GM18508 (cell line): Measurements from ENCODE around the gene GID4.

Experiments
- ATAC-seq: cut with Tn5 transposase; IDR thresholded peaks from one replicate; pipeline ENCODE4 v1.9.1; 2021; ENCODE audit warnings: moderate number of reproducible peaks; ENCODE audit not compliant: insufficient read depth, unreplicated experiment

The GID4 gene

GRCh38 chr17:18093616-18094408, 54.6 kb downstream of the GID4 start:
- no peak for ATAC-seq

- ATAC-seq: no peak
Observed at GRCh38 chr17:18094409-18094807, 55.2 kb downstream of the GID4 start.

DNA sequence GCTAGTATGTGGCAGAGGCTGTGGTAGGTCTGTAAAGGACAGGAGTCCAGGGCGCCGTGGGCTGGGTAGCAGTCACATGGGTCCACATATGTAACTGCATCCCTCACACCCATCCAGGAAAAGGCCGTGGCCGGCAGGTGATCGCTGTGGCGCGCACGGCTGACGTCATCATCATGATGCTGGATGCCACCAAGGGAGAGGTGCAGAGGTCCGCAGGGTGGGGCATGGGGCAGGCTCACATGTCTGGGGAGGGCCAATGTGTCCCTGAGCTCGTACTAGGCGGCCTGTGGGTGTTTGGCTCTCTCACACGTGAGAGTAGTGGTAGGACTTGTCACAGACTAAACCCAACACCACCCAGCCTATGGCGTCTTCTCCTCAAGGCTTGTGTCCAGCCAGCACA, 60.3 kb downstream of the GID4 start:
- no peak for ATAC-seq

GRCh38 chr17:18100616-18101015, 61.4 kb downstream of the GID4 start:
- ATAC-seq: no peak

DNA sequence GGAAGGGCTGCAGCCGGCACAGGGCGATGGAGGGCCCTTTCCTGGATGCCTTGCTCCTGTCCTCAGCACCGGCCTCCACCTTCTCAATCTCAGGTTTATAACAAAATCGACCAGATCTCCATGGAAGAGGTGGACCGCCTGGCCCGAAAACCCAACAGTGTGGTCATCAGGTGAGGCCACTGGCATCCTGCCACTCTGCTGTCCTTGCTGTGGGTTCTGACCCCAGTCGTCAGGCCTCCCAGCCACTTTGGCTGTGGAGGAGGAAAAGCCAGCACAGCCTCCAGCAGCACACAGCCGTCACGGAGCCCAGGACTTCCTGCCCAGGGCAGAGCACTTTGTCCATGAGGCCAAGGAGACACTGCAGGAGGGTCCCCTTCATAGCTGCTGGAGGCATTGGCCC, 62.6 kb downstream of the GID4 start:
- ATAC-seq: no peak

- ATAC-seq: no peak
Observed at GRCh38 chr17:18102640-18103039, 63.4 kb downstream of the GID4 start.

DNA sequence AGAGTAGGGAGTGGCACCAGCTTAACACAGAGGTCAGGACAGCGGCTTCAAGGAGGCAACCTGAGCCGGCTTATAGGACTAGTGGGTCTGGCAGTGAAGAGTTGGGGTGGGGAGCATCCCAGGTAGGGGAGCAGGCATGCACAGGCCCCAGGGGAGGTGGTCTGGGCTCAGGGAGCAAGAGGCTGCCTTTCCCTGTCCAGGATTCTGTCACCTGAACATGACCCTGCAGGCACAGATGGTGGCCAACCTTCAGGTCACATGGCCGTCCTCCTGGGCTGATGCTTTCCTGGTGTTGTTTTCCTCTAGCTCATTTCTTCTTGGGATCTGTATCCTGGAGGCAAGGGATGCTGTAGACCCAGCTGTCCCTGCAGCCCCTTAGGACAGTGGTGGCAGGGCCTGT, 65.8 kb downstream of the GID4 start:
- ATAC-seq: no peak

DNA sequence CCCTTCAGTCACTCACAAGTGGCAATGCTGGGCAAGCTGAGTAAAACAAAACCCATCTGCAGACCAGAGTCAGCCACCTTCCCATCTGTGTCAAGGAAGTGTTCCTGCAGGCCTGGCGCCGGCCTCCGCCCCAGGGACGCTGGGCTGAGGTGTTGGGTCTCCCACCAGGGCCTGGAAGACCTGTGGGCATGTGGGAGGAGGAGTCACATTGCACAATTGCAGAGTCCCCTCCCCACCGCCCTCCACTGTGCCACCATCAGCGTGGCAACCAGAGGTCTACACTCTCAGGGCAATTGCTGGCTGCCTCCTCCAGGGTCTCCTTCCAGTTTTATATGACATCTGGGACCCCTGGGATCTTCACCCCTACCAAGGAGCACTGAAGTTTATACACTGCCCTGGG, 66.4 kb downstream of the GID4 start:
- no peak for ATAC-seq

- no peak for ATAC-seq
Observed at GRCh38 chr17:18106211-18106610, 67.0 kb downstream of the GID4 start.

DNA sequence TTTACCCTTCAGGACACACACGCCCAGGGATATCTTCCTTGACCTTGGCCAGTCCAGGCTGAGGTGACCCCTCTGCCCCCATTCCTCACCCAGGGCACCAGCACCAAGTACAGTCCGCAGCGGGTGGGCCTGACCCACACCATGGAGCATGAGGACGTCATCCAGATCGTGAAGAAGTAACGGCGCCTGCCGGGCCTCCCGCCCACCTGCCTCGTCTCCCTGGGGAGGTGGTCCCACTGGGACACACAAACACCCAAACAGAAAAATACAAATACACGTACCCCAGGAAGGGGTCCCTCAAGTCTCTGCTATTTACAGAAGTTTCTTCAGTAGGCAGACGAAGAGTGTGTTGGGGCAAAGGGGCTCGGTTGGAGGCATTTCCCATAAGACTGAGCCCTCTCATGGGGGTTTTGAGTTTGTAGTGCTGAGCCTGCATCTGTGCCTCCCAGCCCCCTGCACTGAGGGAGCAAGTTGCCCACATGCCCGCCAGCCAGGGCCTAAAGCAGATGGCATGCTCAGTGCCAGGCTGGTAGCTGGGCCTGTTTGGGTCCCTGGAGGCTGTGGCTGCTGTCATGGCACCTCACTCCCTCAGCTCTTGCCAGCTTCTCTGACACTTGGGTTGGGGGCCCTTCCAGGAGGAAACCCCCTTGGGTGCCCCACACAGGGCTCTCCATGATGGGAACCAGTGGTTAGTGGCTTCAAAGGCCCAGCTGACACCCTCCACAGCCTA, 68.0 kb downstream of the GID4 start:
- no peak for ATAC-seq

GRCh38 chr17:18107971-18108370, 68.8 kb downstream of the GID4 start:
- no peak for ATAC-seq

GRCh38 chr17:18108401-18109312, 69.4 kb downstream of the GID4 start, which contains the start of gene MYO15A:
TSS of gene MYO15A (plus strand) at chr17:18108756. CDS start at chr17:18118801, 10,045 bp downstream.
- ATAC-seq: no peak

DNA sequence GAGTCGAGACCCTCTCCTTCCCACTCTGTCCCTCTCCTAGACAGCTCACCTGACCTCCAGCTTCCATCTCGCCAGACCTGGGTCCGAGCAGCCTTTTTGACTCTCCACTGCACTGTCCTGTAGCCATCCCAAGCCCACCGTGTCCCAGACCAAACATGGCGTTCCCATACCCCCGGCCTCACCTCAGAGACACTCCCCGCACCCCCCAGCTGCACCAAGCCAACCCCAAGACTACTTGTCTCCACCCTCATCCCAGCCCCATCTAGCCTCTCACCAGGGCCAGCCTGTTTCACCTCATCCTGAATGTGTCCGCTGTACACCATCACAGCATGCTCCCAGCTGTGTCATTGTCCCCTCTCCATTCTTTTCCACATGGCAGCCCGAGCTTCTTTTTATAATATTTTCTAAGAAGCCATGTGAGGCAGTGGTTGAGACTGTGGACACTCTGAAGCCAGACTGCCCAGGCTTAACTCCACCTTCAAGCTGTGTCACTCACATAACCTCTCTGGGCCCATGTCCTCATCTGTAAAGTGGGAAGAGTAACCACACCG, 70.8 kb downstream of the GID4 start:
- no peak for ATAC-seq

DNA sequence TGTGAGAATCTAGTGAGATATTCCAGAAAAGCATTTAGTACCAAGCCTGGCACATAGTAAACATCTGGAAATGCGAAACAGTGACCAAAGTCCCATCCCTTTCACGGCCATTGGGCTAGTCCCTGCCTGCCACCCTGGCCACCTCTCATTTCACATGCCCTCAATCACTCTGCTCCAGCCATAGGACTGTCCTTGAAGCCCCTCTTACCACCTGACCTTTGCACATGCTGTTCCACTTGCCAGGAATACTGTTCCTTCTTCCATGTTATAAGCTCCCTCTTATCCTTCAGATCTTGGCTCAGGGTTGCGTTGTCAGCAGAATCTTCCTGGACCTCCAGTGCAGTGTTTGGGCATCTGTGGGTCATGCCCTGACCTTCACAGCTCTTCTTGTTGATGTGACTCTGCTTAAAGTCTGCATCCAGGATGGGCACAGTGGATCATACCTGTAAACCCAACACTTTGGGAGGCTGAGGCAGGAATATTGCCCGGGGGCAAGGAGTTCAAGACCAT, 71.5 kb downstream of the GID4 start:
- no peak for ATAC-seq

DNA sequence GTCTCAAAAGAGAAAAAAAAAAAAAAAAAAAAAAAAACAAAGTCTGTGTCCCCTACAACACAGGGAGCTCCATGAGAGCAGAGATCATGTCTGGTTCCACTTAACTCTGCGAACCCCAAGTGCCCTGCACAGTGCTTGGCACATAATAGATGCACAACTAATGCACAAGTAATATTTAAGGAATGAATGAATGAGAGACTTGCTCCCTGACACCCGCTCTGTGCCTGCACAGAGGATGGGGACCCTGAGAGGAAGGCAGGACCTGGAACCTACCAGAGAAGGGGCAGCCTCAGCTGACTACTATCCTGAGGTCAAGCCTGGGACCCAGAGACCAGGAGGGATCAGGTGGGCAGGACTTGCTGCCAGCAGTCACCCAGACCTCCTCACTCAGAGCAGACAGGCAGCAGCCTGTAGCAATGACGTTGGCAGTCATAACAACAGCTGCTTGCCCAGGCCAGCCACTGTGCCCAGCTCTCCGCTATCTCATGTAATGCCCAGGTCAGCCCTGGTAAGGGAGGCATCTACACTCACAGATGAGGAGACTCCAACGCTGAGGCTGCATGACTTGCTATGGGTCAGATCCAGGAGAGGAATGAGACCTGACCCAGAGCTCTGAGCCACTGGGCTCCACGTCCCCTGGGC, 72.2 kb downstream of the GID4 start:
- no peak for ATAC-seq

DNA sequence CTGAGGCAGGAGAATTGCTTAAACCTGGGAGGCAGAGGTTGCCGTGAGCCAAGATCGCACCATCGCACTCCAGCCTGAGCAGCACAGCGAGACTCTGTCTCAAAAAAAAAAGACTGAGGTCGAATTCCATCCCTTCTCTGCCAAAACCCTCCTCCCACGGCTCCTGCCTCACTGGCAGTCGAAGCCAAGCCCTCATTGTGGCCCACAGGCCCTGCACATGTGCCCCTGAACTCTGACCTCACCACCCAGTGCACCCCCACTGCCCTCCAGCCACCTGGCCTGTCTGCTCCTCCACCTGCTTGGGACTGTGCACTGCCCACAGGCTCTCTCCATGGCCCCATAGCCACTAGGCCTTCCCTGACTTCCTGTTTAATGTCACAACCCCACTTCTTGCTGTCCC, 76.3 kb downstream of the GID4 start:
- ATAC-seq: no peak

- no peak for ATAC-seq
Observed at GRCh38 chr17:18116078-18116477, 76.9 kb downstream of the GID4 start.

GRCh38 chr17:18117533-18117932, 78.3 kb downstream of the GID4 start:
- ATAC-seq: no peak
